Liver (tissue), 9 donors: ENCODE data around the gene IL17RB. TPM values are rescaled to one million over a fixed set of nuclear protein-coding genes. Genes with fewer than 3 reads are reported as not detected.

Source experiments
- DNase-seq: peaks from one replicate; pipeline ENCODE4 v3.0.0-alpha.2; 2017; ENCODE audit warnings: low spot score
- H3K27ac ChIP-seq, 2 donors: one replicate each; pipeline ENCODE4 v1.7.0; 2013; ENCODE audit warnings: inconsistent platforms in 2 of 2, low read length in 2 of 2, control low read depth in 1 of 2, low read depth in 1 of 2, mild to moderate bottlenecking in 1 of 2
- H3K27me3 ChIP-seq, 4 donors: one replicate each; pipeline versions ENCODE4 v1.6.1 to v1.7.0; 2013; ENCODE audit warnings: low read length in 3 of 4, inconsistent platforms in 1 of 4, mild to moderate bottlenecking in 1 of 4, moderate library complexity in 1 of 4; ENCODE audit not compliant: control insufficient read depth in 4 of 4, insufficient read depth in 4 of 4
- H3K36me3 ChIP-seq, 4 donors: one replicate each; pipeline versions ENCODE4 v1.6.1 to v1.7.0; 2013; ENCODE audit warnings: low read length in 3 of 4, mild to moderate bottlenecking in 3 of 4, low read depth in 1 of 4, moderate library complexity in 1 of 4; ENCODE audit not compliant: control insufficient read depth in 4 of 4, insufficient read depth in 3 of 4
- H3K4me1 ChIP-seq, 4 donors: one replicate each; pipeline versions ENCODE4 v1.6.1 to v1.7.0; 2013; ENCODE audit warnings: low read length in 3 of 4, mild to moderate bottlenecking in 3 of 4, moderate library complexity in 1 of 4; ENCODE audit not compliant: control insufficient read depth in 4 of 4, insufficient read depth in 4 of 4
- H3K4me3 ChIP-seq, 3 donors: one replicate each; pipeline versions ENCODE4 v1.6.1 to v1.7.0; 2013; ENCODE audit warnings: low read length in 3 of 3, control low read depth in 1 of 3, low read depth in 1 of 3, mild to moderate bottlenecking in 1 of 3
- H3K9ac ChIP-seq, 2 donors: one replicate each; pipeline ENCODE4 v1.7.0; 2013; ENCODE audit warnings: low read length in 2 of 2, mild to moderate bottlenecking in 2 of 2, moderate library complexity in 2 of 2, control low read depth in 1 of 2, low read depth in 1 of 2
- H3K9me3 ChIP-seq, 4 donors: one replicate each; pipeline versions ENCODE4 v1.6.1 to v1.7.0; 2013; ENCODE audit warnings: low read length in 3 of 4; ENCODE audit not compliant: control insufficient read depth in 4 of 4
- ATF3 ChIP-seq: IDR thresholded peaks from 2 replicates; pipeline ENCODE4 v1.6.1; 2016; ENCODE audit warnings: antibody characterized with exemption
- CTCF ChIP-seq: fragments of 150-350 bp; IDR thresholded peaks from 2 replicates; pipeline ENCODE4 v1.5.1; 2017; ENCODE audit warnings: improper control_type of control experiment, low read depth, low read length; ENCODE audit not compliant: missing input control
- EGR1 ChIP-seq, 2 donors: IDR thresholded peaks; 2 replicates each; pipeline ENCODE4 v1.6.1; 2016 to 2018; ENCODE audit warnings: antibody characterized with exemption in 2 of 2, low read depth in 2 of 2
- FOXA1 ChIP-seq: IDR thresholded peaks from 2 replicates; pipeline ENCODE4 v1.6.1; 2016; ENCODE audit warnings: antibody characterized with exemption
- FOXA2 ChIP-seq: IDR thresholded peaks from 2 replicates; pipeline ENCODE4 v1.6.1; 2016; ENCODE audit warnings: antibody characterized with exemption
- GABPA ChIP-seq, 2 donors: IDR thresholded peaks in 1 of 2; conservative IDR thresholded peaks in 1 of 2; 2 replicates each; pipeline ENCODE4 v1.6.1; 2016; ENCODE audit warnings: antibody characterized with exemption in 2 of 2, mild to moderate bottlenecking in 1 of 2, moderate library complexity in 1 of 2
- HNF4A ChIP-seq, 2 donors: conservative IDR thresholded peaks; 2 replicates each; pipeline ENCODE4 v1.6.1; 2016; ENCODE audit warnings: antibody characterized with exemption in 2 of 2, mild to moderate bottlenecking in 2 of 2
- HNF4G ChIP-seq: IDR thresholded peaks from 2 replicates; pipeline ENCODE4 v1.6.1; 2016; ENCODE audit warnings: antibody characterized with exemption
- JUND ChIP-seq, 2 donors: IDR thresholded peaks; 2 replicates each; pipeline ENCODE4 v1.6.1; 2016; ENCODE audit warnings: antibody characterized with exemption in 2 of 2
- RAD21 ChIP-seq, 2 donors: IDR thresholded peaks; 2 replicates each; pipeline ENCODE4 v1.6.1; 2016; ENCODE audit warnings: antibody characterized with exemption in 2 of 2, mild to moderate bottlenecking in 2 of 2
- REST ChIP-seq: IDR thresholded peaks from 2 replicates; pipeline ENCODE4 v1.6.1; 2016; ENCODE audit warnings: antibody characterized with exemption, mild to moderate bottlenecking
- RXRA ChIP-seq, 2 donors: IDR thresholded peaks; 2 replicates each; pipeline ENCODE4 v1.6.1; 2017 to 2018; ENCODE audit warnings: antibody characterized with exemption in 2 of 2, mild to moderate bottlenecking in 1 of 2
- SP1 ChIP-seq: IDR thresholded peaks from 2 replicates; pipeline ENCODE4 v1.6.1; 2018; ENCODE audit warnings: antibody characterized with exemption, mild to moderate bottlenecking
- TAF1 ChIP-seq: conservative IDR thresholded peaks from 2 replicates; pipeline ENCODE4 v1.6.1; 2016; ENCODE audit warnings: antibody characterized with exemption, mild to moderate bottlenecking
- YY1 ChIP-seq: IDR thresholded peaks from 2 replicates; pipeline ENCODE4 v1.6.1; 2016; ENCODE audit warnings: antibody characterized with exemption, mild to moderate bottlenecking
- ZBTB33 ChIP-seq: IDR thresholded peaks from 2 replicates; pipeline ENCODE4 v1.6.1; 2016; ENCODE audit warnings: antibody characterized with exemption
- WGBS: extraction: QIAGEN DNeasy Blood & Tissue Kit; methylation state at CpG from one replicate; pipeline ENCODE4 v1.1.7; 2013; 5-methylcytosine and 5-hydroxymethylcytosine counted together
- polyA plus RNA-seq, 2 donors: library from polyadenylated mRNA; stranded (reverse) in 1 of 2; unstranded in 1 of 2; fragments of 200-250 nt in 1 of 2; fragments of >200 nt in 1 of 2; fragmentation: Nextera tagmentation in 1 of 2; extraction: Ambion mirVana in 1 of 2; gene quantifications; one replicate each; pipeline versions ENCODE4 v1.2.1 to v1.2.3, GENCODE V29; 2013 to 2015
- total RNA-seq, 2 donors: library from RNA; depleted of rRNA; stranded (reverse); fragments of >200 nt; gene quantifications; one replicate each; pipeline ENCODE4 v1.2.3, GENCODE V29; 2014
- donor health status: healthy.
- donor health status: healthy.
- donor health status: healthy.
- donor health status: healthy.
- donor health status: healthy.

IL17RB gene
- total and polyA plus RNA-seq, 4 donors, result 11.8 to 21.6 (median 15.8) TPM

GRCh38 chr3:53812434-53812833 is 33.9 kb upstream of the IL17RB start:
- H3K9me3 ChIP-seq, result no peaks in the 10 kb centered on the region
- WGBS, result 84% methylated on average over 4 of the region's 4 CpGs
- peak; percentile 22 for TF ChIP-seq CTCF
- TF ChIP-seq RAD21 (IDR thresholded peaks at IDR 0.05), result peak in 1 of 2 donors; percentile 11
- TF ChIP-seq REST, result no peak
- TF ChIP-seq HNF4G, result no peak
- no peak for TF ChIP-seq ZBTB33
- no peak for TF ChIP-seq YY1
- peaks cover 3 to 22% (median 13%) of the 10 kb centered on the region in 4 donors for H3K36me3 ChIP-seq
- no peaks in the 10 kb centered on the region for H3K4me1 ChIP-seq
- H3K27me3 ChIP-seq, result no peaks in the 10 kb centered on the region
- no peak overlapping the region for H3K9ac ChIP-seq
- no peak overlapping the region for H3K27ac ChIP-seq
- no peak overlapping the region for H3K4me3 ChIP-seq
- DNase-seq, result no peak

GRCh38 chr3:53813229-53813628 is 33.1 kb upstream of the IL17RB start:
- H3K9me3 ChIP-seq, result no peaks in the 10 kb centered on the region
- H3K36me3 ChIP-seq, result peaks cover 8 to 29% (median 19%) of the 10 kb centered on the region in 4 donors
- no peak overlapping the region for H3K9ac ChIP-seq
- DNase-seq, result no peak
- H3K4me1 ChIP-seq, result no peaks in the 10 kb centered on the region
- H3K4me3 ChIP-seq, result no peak overlapping the region
- WGBS, result 93% methylated on average over 5 of the region's 5 CpGs
- H3K27ac ChIP-seq, result no peak overlapping the region
- TF ChIP-seq REST (no peak), GABPA (IDR thresholded peaks at IDR 0.05 in 1 of 2, conservative IDR thresholded peaks at IDR 0.05 in 1 of 2) (no peak), RAD21 (IDR thresholded peaks at IDR 0.05) (no peak), YY1 (no peak), EGR1 (IDR thresholded peaks at IDR 0.05; ENCODE audit: low read depth in 2 of 2) (no peak), ATF3 (no peak), HNF4A (conservative IDR thresholded peaks at IDR 0.05) (no peak), FOXA1 (no peak), TAF1 (no peak), HNF4G (no peak), FOXA2 (no peak), ZBTB33 (no peak), JUND (IDR thresholded peaks at IDR 0.05) (no peak), RXRA (IDR thresholded peaks at IDR 0.05) (no peak), SP1 (no peak)
- no peaks in the 10 kb centered on the region for H3K27me3 ChIP-seq
